ENCODE measurements around the gene PEAK3.

Gene PEAK3

DNA sequence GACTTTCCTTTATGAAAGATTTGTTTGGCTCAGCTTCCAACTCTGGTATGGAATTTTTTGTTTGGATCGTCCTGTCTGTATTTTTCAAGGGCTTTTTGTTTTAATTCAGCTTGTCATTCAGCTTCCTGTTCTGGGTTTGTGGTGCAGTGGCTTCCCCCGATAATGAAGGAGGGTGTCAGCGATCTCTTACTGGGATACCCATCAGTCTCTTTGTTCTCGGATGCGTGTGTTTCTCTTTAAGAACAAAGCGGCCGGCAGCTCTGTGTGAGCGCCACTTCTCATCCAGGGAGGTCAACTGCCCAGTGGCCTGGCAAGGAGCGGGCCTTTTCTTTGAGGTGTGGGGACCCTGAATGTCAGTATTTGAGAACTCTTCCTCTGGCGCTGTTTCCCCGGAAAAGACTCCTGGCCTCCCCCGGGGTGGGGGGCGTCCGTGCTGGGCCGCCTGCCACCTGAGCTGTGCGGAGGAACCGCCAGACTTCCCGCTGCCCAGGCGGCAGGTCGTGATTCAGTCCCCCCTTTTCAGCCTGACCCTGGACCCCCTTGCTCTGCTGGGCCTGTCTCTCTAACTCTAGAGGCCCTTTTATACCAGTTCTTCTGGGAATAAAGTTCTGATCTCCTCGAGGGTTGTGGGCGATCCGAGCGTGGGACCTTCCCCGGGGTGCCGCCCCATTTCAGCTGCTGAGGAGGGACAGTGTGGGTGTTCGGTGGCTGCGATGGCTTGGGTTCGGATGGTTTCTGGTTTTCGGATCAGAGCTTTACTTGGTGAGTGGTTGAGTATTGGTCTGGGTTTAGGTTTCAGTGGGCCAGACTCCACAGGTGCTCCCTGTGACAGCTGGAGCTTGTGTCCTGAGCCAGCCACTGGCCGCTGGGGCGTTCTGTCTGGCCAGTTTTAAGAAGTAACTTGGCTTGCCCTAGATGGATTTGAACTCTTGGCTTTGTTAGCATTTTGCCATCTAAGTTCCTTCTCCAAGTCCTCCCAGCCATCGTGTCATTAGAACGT is 41.9 kb downstream of the PEAK3 start:
- DNase-seq (ENCODE audit: extremely low read depth in 1 of 2, low read depth in 1 of 2), result no peak

DNA sequence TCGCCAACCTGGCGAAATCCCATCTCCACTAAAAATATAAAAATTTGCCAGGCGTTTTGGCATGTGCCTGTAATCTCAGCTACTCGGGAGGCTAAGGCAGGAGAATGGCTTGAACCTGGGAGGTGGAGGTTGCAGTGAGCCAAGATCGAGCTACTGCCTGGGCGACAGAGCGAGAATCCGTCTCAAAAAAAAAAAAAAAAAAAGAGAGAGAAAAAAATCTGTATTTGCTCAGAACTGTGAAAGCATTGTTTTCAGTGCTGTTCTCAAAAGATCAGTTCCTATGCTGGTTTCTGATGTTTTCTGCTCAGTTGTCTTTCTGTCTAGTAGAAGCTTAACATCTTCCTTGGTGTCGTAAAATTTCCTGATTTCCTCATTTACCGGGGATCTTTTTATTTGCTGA is 42.8 kb downstream of the PEAK3 start:
- DNase-seq (ENCODE audit: extremely low read depth in 1 of 2, low read depth in 1 of 2), result no peak

DNA sequence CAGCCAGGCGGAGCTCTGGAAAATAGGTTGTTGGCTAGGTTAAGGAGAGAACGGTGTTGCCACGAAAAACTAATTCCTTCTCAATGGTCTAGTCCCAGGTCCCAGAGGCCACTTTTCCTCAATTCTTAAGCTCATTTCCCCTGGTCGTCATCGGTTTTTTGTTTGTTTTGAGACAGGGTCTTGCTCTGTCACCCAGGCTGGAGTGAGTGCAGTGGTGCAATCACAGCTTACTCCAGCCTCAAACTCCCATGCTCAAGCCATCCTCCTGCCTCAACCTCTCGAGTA is 44.2 kb downstream of the PEAK3 start:
- no peak for DNase-seq (ENCODE audit: extremely low read depth in 1 of 2, low read depth in 1 of 2)

DNA sequence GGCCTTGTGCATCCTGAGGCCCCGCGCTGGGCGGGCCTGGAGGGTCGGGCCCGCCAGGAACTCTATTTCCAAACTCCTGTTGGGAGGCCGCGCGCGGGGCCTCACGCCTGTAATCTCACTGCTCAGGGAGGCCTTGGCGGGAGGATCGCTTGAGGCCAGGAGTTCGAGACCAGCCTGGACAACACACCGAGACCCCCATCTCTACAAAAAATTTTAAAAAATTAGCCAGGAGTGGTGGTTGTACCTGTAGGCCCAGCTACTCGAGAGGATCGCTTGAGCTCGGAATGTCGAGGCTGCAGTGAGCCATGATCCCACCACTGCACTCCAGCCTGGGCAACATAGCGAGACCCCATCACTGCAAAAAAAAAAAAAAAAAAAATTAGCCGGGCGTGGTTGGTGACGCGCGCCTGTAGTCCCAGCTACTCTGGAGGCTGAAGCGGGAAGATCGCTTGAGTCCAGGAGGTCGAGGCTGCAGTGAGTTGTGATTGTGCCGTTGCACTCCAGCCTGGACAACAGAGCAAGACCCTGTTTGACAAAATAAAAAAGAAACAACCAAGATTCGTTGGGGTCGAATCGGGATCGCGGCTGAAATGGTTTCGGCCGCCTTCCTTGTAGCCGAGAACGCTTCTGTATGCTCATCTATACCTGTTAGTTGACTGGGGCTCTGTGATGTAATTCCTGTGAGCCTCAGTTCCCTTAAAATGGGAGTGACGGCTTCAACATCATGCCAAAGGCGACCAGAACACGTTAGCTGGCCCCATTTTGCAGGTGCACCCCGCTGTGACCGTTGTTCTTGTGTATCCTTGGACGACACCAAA is 44.7 kb downstream of the PEAK3 start:
- no peak for DNase-seq (ENCODE audit: extremely low read depth in 1 of 2, low read depth in 1 of 2)

DNA sequence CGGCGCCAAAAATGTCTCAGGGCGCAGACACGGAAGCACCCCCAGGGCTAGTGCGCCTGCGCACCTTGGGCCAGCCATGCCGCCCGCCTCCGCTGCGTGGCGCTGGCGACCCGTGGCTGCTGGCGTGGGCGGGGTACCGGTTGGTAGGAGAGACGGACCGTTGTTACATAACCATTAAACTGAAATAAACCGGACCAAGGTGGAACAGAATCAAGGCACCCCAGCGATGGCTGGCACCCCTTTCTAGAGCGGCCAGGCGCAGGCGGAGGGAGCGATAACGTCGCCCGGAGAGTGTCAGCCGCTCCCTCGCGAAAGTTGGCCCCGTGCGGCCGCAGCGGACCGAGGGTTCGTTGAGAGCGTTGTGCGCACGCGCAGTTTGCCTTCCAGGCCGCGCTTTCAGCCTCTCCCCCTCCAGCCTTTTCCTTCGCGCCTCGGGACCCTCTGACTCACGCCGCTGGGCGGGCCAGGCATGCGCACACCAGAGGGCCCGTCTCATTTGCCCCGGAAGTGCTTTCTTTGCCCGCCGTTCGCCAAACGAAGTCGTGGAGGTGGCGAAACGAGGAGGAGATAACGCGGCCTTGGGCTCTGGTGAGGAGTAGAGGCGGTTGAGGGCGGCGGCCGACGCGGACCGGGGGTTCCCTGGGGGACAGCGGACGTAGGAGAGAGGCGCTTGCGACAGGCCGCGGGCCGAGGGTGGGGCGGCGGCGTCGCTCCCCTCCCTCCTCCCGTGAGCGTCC is 45.5 kb downstream of the PEAK3 start, which contains the start of the genes PLEKHJ1 and SF3A2:
TSS of gene PLEKHJ1 (minus strand) at position 16 of the 737 bp plus-strand sequence. CDS start 81 bp downstream, outside the sequence.
TSS of gene SF3A2 (plus strand) at position 511 of the 737 bp plus-strand sequence. CDS start 6,595 bp downstream, outside the sequence.
- DNase-seq (ENCODE audit: extremely low read depth in 1 of 2, low read depth in 1 of 2), result peak; percentile 96

DNA sequence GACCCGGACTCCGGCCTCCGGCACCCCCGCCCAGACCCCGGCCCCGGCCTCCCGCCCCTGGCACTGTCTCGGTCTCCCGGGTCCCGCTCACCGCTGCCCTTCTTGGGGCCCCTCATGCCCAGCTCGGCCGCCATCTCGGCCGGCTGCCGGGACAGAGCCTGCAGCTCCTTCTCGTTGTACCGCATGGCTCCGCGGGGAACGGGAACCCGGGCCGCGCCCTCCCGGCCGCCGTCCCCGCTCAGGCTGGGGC is 46.0 kb downstream of the PEAK3 start:
- no peak for DNase-seq (ENCODE audit: extremely low read depth in 1 of 2, low read depth in 1 of 2)

DNA sequence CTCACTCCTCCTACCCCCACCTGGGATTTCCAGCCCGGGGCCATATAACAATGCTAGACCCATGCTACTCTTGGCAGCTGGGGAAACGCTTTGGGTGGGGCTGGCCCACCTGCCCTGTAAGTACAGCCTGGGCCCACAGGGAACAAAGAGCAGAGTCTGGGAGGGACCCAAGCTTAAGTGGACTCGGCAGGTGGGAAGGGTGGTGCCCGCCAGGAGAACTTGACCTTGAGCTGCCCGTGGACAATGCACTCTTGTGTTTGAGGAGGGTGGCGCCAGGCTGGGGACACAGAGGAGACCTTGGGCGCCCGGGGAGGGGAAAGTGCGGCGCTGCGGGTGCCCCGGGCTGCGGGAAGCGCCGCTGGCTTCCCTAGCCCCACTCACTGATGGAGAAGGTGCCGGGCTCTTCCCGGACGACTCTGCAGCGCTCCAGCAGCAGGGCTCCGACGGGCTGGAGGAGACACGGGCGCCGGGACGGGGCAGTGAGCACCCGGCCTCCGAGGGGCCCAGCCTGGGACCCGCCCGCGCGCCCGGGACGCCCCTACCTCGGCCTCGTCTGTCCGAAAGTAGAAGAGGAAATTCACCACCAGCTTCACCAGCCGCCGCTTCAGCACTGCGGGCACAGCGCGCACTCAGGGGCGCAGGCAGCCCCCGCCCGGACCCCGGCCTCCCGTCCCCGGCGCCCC is 46.5 kb downstream of the PEAK3 start:
- DNase-seq (ENCODE audit: extremely low read depth in 1 of 2, low read depth in 1 of 2), result no peak

DNA sequence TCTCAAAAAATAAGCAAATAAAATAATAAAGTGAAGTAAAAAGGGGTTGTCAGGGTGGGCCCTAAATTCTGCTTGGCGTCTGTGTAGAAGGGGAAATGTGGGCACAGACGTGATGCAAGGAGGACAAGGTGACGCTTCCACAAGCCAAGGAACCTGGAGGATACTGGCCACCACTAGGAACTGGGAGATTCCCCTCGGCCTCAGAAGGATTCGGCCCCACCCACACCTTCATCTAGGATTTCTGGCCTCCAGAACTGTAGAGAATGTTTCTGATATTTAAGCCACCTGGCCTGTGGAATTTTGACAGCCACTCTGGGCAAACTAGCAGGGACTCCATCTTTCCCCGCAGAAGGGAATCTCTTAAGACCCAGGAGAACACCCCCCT is 47.0 kb downstream of the PEAK3 start:
- DNase-seq (ENCODE audit: extremely low read depth in 1 of 2, low read depth in 1 of 2), result no peak

DNA sequence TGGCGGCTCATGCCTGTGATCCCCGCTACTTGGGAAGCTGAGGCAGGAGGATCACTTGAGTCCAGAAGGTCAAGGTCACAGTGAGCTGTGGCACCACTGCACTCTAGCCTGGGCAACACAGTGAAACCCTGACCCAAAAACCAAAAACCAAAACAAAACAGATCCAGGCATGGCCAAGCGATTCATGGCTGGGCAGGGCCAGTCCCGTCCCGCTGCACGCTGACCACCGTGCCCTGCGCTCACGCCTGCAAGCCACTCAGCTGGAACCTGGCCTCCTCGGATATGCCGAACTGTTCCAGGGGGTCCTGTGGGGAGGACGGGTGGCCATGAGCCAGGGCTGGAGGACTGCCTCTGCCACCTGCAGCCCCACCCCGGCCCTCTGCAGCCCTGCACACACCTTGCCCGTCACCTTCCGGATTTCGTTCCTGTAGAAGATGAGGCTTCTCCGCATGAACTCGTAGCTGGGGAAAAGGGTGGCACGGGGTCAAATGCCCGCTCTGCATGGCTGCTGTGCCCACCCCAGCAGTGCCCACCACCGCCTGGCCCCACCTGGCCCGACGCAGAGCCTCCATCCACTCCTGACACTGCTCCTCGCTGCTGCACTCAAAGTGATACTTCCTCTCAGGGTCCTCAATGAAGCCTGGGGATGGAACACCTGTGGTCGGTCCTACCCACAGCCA is 48.2 kb downstream of the PEAK3 start:
- no peak for DNase-seq (ENCODE audit: extremely low read depth in 1 of 2, low read depth in 1 of 2)

DNA sequence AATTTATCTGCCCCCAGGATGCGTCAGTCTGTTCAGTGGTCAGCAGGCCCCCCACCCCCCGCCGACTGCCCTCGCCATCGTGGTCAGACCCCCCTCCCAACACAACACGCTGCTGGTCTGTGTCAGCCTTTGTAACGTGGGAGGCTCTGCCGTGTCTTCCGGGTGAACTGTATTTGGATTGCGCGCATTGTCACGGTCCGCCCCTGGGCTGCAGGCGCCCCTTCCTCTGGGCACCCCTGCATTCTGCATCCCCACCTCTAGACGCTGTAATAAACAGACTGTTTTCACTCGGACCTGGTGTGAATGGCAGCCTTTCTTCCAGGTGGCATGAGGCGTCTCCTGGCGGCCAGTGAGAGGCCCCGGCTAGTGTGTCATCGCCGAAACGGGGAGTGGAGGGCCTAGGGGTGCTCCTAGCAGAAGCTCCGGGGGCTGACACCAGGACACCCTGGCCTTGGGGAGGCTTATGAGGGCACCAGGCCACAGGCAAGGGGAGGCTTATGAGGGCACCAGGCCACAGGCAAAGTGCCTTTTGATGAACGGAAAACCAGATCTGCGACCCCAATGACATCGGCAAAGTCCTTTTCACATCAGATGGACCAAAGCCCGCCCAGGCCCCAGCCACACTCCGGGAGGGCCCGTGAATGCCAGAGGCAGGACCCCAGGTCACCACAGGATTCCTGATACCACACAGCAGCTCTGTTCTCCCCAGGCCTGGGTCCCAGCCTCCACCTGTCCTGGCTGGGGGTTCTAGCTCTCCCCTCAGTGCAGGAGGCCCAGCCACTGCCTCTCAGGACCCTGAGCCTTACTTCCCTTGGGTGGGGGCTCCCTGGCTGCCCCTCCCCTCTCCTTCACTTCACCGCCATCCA is 49.5 kb downstream of the PEAK3 start:
- DNase-seq (ENCODE audit: extremely low read depth in 1 of 2, low read depth in 1 of 2), result no peak

DNA sequence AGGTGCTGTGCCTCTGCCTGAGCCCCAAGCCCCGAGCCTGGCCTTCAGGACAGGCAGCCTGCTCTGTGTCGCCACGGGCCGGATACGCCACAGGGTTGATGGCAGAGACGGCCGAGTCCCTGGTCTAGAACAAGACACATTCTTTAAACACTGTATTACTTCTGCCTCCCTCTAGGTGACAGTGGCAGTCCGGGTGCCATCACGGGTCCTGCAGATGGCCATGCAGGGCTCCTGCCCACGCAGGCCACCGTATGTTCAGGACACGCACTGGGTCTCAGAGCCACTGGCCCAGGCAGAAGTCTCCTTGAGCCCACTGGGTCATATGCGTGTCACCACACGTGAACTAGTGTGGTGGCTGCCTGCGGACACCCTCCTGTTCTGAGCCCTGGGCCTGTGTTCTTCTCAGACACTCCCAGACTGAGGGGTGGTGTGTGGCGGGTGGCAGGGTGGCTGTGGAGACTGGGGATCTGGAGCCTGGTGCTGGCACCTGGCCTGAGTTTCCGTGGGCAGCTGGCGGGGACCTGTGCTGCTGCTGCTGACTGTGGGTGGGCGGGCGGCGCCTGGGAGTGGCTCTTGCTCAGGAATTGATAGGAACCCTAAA is 50.3 kb downstream of the PEAK3 start:
- no peak for DNase-seq (ENCODE audit: extremely low read depth in 1 of 2, low read depth in 1 of 2)

DNA sequence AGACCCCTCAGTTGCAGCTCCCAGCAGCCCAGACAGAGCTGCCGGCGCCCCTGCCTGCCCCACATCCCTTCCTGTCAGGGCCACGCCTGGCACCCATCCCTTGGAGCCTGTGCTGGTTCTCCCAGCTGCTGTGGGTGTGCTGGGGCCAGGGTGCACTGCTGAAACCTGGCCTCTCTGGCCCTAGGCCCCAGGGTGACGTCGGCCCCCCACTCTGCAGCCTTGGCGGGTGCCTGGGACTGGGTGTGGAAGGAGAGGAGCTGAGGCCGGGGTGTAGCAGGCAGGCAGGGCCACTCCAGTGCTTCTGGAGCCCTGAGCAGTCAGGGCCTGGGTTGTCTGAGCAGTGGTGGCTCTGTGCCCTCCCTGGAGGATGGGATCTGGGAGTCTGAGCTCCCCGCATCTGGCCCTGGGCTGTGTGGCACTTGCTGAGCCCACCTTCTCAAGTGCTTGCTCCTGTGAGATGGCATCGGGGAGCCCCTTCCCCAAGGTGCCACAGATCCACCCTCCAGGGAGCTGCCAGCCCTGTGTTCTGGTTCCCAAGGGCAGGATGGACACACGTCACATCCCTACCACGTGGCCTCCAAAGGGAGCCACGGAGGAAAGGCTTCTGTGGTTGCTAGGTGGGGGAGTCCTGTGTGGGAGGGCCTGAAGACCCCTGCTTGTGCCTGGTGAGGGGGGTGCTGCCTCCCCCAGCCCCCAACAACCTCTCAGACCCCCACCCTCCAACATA is 51.0 kb downstream of the PEAK3 start:
- no peak for DNase-seq (ENCODE audit: extremely low read depth in 1 of 2, low read depth in 1 of 2)

DNA sequence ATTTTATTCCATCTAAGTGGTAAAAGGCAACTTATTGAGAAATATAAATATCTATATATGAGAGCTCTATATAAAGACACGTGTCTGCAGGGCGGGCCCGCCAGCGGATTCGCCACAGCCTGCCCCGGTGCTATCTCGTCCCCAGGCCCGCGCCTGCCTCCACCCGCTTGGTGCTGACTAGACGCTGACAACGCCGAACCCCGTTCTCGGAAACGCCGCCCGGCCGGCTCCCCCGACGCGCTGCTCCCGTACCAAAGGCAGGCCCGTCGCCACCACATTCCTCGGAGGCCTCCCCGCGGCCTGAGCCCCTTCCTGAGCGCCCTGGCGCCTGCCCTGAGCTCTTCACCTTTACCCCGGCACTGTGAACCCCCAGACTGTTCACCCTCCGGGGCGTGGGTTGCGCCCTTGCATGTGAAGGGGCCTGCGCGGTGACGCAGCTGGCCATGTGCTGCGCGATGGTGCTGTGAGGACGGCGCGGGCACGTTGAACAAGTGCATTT is 51.9 kb downstream of the PEAK3 start:
- DNase-seq (ENCODE audit: extremely low read depth in 1 of 2, low read depth in 1 of 2), result no peak

DNA sequence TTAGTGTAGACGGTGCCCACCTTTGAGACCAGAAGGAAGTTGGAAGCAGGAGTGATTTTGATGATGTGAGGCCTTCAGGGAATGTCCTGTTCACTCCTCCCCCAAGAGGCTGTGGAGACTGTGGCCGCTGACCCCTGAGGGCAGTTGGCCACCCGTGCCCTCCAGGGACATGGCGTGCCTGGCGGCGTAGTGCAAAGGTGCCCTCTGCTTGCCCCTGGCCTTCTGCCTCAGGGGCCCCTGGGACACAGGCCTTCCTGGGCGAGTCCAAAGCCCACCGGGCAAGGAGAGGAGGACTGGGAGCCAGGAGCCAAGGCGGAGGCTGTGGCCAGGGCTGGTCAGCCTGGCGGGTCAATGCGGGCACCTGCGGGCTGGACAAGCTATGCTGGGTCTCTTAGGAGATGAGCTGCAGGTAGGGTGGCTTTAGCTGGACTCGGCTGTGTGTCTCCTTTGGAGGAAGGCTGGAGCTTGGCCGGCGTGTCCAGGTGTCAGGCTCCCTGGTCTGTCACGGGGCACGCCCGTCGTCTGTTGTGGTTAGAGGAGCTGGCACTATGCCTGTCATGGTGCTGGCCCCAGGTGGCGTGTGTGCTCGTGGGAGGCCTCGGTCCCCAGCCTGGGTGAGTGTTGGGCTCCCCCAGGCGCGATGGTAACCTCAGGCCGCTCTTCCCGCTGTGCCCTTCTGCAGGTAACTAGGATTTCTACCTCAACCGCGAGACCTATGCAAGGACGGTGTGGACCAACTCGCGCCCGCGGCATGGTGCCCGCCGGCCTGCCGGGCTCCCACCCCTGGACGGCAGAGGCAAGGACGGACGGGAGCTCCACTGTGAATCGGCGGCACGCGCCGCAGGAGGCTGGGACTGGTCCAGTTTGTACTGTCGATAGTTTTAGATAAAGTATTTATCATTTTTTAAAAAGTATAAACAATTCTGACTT is 52.6 kb downstream of the PEAK3 start:
- no peak for DNase-seq (ENCODE audit: extremely low read depth in 1 of 2, low read depth in 1 of 2)

DNA sequence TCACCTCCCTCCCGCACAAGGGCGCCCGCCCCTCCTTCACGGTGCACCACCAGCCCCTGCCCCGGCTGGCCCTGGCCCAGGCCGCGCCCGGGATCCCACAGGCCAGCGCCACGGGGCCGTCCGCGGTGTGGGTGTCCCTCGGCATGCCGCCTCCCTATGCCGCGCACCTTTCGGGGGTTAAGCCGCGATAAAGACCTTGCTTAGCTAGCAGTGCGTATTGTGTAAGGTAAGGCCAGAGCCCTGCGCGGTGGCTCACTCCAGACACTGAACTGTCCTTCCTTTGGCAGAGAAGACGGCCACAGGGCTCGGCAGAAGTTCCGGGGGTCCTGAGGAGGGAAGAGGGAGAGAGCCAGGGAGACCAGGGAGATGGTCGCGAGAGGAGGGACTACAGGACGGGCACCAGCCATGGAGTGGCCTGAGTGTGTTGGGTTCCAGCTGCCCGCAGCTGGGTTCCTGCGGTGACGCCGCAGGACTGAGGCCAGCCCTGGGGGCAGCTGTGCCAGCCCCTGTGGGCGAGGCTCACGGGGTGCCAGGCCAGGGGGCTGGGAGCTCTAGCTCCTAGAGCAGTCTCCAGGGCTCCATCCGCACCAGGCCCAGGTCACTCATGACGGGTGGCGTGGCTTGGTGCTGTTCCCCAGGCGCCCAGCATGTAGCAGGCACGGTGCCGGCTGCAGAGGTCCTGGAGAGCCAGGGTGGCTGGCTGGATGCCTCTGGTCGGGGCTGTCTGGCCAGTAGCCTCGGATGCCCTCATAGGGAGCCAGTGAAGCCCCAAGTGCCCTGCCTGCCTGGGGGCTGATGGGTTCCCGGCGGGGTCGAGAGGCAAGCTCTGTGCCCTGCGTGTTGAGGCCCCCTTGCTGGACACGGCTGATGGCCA is 53.6 kb downstream of the PEAK3 start:
- no peak for DNase-seq (ENCODE audit: extremely low read depth in 1 of 2, low read depth in 1 of 2)
